Amniotic stem cell (primary cell): ENCODE measurements around the gene USP3.

Experiments
- DNase-seq: peaks from one replicate; lab custom pipeline; 2025; lab: John Stamatoyannopoulos, UW

The USP3 gene

GRCh38 chr15:63544258-63545026 is 40.0 kb downstream of the USP3 start:
- no peak for DNase-seq

DNA sequence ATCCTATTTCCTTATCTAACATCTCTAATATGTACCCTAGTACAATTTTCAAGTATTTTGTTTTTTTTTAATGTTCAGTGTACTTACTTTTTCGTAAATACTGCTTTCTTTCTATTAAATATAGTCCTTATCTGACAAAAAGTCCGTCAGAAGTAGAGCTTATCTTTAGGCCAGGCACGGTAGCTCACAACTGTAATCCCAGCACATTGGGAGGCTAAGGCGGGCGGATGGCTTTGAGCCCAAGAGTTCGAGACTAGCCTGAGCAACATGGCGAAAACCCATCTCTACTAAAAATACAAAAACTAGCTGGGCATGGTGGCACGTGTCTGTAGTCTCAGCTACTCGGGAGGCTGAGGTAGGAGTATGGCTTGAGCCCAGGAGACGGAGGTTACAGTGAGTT is 41.1 kb downstream of the USP3 start:
- no peak for DNase-seq

GRCh38 chr15:63551400-63551799 is 47.0 kb downstream of the USP3 start:
- DNase-seq, result no peak

DNA sequence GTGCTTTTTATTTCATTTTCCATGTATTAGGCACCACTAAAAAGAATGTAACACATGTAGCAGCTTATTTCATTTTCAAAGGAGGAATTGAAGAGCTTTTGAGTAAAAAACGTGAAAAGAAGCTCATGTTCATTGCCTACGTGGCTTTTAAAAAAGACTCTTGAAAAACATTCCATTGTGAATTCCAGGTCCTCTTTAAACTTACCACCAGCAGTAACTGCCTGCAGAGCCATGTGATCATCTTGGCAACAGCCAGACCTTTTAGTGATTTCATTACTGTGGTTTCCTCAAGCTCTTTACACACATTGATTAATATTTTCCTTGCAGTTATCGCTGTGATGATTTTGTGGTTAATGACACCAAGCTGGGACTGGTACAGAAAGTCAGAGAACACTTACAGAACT is 49.0 kb downstream of the USP3 start:
- peak; percentile 45 for DNase-seq

GRCh38 chr15:63554337-63554927 is 50.0 kb downstream of the USP3 start:
- no peak for DNase-seq

- DNase-seq, result no peak
Observed at GRCh38 chr15:63555507-63555906, 51.1 kb downstream of the USP3 start.

- DNase-seq, result no peak
Observed at GRCh38 chr15:63556246-63556645, 51.9 kb downstream of the USP3 start.

GRCh38 chr15:63556736-63557135 is 52.3 kb downstream of the USP3 start:
- DNase-seq, result no peak

DNA sequence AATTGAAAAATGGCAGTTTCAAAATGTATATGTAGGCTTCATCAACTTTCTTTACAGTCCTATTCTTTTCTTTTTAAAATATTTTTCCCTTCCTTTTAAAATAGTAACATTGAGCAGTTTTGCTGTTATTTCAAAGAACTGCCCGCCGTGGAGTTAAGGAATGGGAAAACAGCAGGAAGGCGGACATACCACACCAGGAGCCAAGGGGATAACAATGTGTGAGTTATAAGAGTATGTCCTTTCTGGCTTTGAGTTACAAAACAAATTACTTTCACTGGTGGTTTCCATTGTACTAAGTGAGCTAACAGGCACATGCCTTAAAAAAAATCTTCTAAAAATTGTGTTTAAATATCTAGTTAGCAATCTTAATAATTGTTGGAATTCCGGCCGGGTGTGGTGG is 55.4 kb downstream of the USP3 start:
- no peak for DNase-seq

DNA sequence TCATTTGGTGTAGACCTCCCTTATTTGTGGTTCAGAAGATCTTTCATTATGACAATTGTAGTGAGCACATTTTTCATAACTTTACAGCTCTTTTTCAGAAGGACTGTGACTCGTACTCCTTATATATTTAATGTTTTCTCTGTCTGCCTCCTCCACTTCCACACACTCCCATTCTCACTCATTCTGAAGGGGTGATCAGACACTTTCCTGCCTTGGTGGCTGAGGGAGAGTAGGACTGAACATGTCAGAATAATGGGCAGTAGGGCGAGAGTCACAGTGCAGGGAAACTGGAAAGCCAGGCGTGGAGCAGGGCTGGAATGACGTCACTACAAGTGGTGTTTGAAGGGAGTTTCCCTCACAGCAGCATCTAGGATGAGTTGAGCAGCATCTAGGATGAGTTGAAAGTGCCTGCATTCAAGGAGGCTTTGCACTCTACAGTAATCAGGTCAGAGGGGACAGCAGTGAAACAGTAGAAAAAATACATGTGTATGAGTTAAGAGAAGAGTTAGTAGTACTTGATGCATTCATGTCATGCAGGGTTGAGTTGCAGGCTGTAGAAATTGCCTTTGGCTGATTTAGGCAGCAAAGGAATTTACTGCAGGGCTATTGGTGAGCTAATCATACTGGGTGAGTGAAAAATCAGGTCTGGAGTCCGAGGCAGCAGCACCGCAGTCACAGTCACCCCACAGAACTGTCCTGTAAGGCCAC is 56.5 kb downstream of the USP3 start:
- DNase-seq, result no peak

DNA sequence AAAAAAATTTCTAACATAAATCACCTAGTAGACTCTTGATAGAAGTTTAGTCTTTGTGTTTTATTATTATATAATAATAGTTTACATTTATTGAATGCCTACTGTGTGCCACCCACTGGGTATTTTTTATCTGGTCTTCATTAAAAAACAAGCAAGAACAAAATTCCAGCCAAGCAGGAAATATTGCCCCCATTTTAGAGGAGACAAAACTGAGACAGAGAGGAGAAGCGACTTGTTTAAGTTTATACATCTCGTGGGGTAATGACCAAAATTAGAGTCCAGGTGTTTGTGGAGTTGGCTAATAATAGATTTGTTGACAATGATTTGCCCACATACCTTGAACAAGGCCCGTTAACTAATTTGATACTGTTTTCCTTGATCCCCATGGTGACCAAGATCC is 59.7 kb downstream of the USP3 start:
- DNase-seq, result no peak

DNA sequence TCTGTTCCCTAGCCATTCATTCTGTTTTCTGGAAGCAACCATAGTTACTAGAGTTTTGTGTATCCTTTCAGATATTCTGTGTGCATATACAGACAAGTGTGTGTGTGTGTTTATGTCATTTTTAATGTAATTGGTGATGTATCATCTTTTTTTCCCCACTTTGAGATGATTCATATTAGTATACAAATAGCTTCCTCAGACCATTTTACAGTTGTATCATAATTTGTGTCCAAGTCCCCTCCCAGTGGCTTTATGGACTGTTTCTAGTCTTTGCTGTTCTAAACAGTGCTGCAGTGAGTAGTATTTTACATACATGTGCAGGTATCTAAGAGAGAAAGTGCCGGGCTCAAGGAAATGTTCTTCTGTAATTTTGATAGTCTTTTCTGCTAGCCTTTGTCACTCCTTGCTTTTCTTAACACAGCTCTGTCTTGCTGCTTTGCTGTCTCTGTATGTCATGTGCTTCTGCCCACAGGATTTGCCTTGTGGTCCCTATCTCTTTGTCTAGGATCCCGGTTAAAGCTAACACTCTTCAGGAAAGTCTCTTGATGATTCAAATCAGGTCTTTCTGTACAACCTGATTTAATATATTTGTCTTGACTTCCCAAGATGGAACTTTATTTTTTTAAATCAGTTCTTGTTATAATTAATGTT is 61.3 kb downstream of the USP3 start:
- DNase-seq, result no peak

- DNase-seq, result no peak
Observed at GRCh38 chr15:63572749-63573464, 68.5 kb downstream of the USP3 start.

- DNase-seq, result no peak
Observed at GRCh38 chr15:63573533-63573932, 69.1 kb downstream of the USP3 start.

DNA sequence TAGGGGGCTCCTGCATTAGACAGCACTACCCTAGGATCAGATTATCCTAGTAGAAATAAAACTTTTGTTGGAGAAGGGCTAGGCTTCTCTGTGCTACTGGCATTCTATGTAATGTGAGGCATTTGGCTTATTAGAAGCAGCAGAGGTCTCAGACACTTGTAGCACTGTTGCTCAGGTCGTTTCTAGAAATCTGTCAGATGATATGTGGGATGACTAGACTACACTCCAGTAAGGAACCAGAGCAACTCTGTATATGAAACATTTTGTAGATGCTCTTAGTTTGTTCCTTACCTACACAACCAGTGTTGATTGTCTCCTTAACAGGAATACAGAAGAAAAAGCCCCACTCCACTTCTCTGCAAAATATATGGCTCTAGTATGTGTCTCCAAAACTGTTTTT is 70.9 kb downstream of the USP3 start:
- no peak for DNase-seq

GRCh38 chr15:63576441-63576840 is 72.0 kb downstream of the USP3 start:
- DNase-seq, result no peak

DNA sequence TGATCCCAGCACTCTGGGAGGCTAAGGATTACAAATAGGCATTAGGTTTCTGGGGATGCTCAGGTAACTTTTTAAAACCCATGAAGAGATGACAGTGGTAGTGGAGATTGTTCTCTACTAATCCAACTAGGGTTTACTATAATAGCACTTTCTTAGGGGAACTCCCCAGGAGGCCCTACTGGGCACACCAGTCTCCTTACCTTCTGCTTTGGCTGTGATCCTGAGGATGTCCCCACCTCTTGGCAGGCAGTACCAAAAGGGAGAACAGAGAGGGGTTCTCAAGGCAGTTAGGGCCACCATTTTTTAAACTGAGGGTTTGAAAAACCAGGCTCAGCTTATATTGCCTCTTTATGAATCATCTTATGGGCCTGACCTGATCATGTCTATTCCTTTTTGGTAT is 77.8 kb downstream of the USP3 start:
- no peak for DNase-seq

- DNase-seq, result peak; percentile 67
Observed at GRCh38 chr15:63582718-63583426, 78.5 kb downstream of the USP3 start.

GRCh38 chr15:63586790-63587189 is 82.4 kb downstream of the USP3 start:
- no peak for DNase-seq

DNA sequence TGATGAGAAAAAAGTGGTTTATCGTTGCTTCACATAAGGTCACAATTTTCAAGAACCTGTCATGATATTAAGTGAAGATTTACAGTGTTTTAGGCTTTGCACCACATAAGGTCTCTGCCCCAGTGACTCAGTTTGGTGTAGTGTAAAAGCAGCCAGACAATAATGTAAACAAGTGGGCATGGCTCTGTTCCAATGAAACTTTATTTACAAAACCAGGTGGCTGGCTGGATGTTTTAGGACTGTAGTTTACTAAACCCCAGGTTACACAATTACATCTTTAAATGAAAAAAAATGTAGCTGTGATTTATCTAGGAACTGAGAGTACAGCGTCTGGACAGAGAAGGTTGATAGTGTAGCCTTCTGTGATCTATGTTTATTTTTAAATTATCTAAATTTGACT is 83.1 kb downstream of the USP3 start:
- DNase-seq, result no peak

- DNase-seq, result no peak
Observed at GRCh38 chr15:63588826-63589225, 84.4 kb downstream of the USP3 start.
